AG04449 (cell line): ENCODE results near the gene PAQR4.

Experiments
- CTCF ChIA-PET: fragments of 350-600 bp; formaldehyde crosslinking; extraction: SDS; loops from one replicate; lab custom pipeline; 2021; ENCODE audit warnings: antibody characterized with exemption; lab: Yijun Ruan, JAX
- POLR2A ChIA-PET: fragments of 400-600, 350-600 bp; formaldehyde crosslinking; extraction: SDS; loops from one replicate; lab custom pipeline; 2020; ENCODE audit warnings: antibody characterized with exemption, inconsistent platforms; lab: Yijun Ruan, JAX
- DNase-seq: peaks from one replicate; pipeline ENCODE4 v3.0.0-alpha.2; 2010; ENCODE audit warnings: low read depth, low spot score
- H3K4me3 ChIP-seq: 2 replicates; pipeline ENCODE4 v1.5.1; 2011; ENCODE audit warnings: low read depth, mild to moderate bottlenecking, control low read depth, low read length
- CTCF ChIP-seq: IDR thresholded peaks from one replicate; pipeline ENCODE4 v1.5.1; 2011; ENCODE audit warnings: mild to moderate bottlenecking, moderate library complexity, low read length, control low read depth, inconsistent platforms; ENCODE audit not compliant: insufficient read depth; ENCODE audit errors: missing control alignments

Gene PAQR4

GRCh38 chr16:3020604-3021448, 51.7 kb downstream of the PAQR4 start:
- ChIA-PET POLR2A (interaction anchor here (0.6 to 5.7 kb wide), 15 partner anchors 8 to 177 kb away, joined by 3 to 40 read pairs (median 5); partner anchors contain the start of gene ZNF213), CTCF (interaction anchor here (0.7 to 6.5 kb wide), 7 partner anchors 9 to 108 kb away, joined by 3 to 71 read pairs (median 5); partner anchors contain the start of gene CLDN9)
- H3K4me3 ChIP-seq, result peak overlapping the region; percentile 98
- TF ChIP-seq CTCF, result no peak
- no peak for DNase-seq

- CTCF ChIA-PET, result interaction anchor here (0.7 to 6.5 kb wide), 4 partner anchors 10 to 108 kb away, joined by 3 to 71 read pairs (median 6); no protein-coding TSS in a partner anchor
- peak; percentile 75 for DNase-seq
- peak; percentile 71 for TF ChIP-seq CTCF
Measured at GRCh38 chr16:3021449-3022207, 52.5 kb downstream of the PAQR4 start.

GRCh38 chr16:3022208-3022683, 53.1 kb downstream of the PAQR4 start:
- peak overlapping the region; percentile 98 for H3K4me3 ChIP-seq
- DNase-seq, result peak; percentile 83
- TF ChIP-seq CTCF, result no peak
- ChIA-PET POLR2A (interaction anchor here (0.9 to 5.7 kb wide), 7 partner anchors 10 to 110 kb away, joined by 3 to 40 read pairs (median 7); no protein-coding TSS in a partner anchor), CTCF (interaction anchor here (2.2 to 6.5 kb wide), 2 partner anchors 9 to 38 kb away, joined by 5 to 71 read pairs; no protein-coding TSS in a partner anchor)

More at GRCh38 chr16:3021449-3022207, 52.5 kb downstream of the PAQR4 start:
- POLR2A ChIA-PET, result interaction anchor here (0.8 to 5.7 kb wide), 10 partner anchors 10 to 136 kb away, joined by 3 to 40 read pairs (median 7); no protein-coding TSS in a partner anchor
- peak overlapping the region; percentile 98 for H3K4me3 ChIP-seq

- H3K4me3 ChIP-seq, result peak overlapping the region; percentile 75
- ChIA-PET CTCF (interaction anchor here (1.2 to 6.5 kb wide), 3 partner anchors 9 to 37 kb away, joined by 4 to 71 read pairs (median 5); no protein-coding TSS in a partner anchor), POLR2A (interaction anchor here (0.6 to 5.7 kb wide), 8 partner anchors 9 to 112 kb away, joined by 3 to 40 read pairs (median 4); partner anchors contain the start of gene ZNF213)
- no peak for DNase-seq
- no peak for TF ChIP-seq CTCF
Measured at GRCh38 chr16:3022684-3023414, 53.7 kb downstream of the PAQR4 start.
